ENCODE measurements around the gene TXNRD2. TPM values are rescaled to one million over a fixed set of nuclear protein-coding genes. Genes with fewer than 3 reads are reported as not detected.
A peak's percentile ranks its signal among the peaks of the same experiment; 100 is the strongest.

Gene TXNRD2
- total RNA-seq, 2 donors from 2014 or later: 7.3 to 13.6 TPM

- Histone ChIP-seq H3K9ac (ENCODE audit: extremely low read depth, low read length, poor library complexity, severe bottlenecking) (no peak overlapping the region), H3K36me3 (ENCODE audit: control insufficient read depth, insufficient read depth, low read length) (no peaks in the 10 kb centered on the region), H3K27me3 (ENCODE audit: control insufficient read depth, insufficient read depth, low read length, poor library complexity, severe bottlenecking) (peaks cover 18% of the 10 kb centered on the region), H3K4me3 (ENCODE audit: low read length) (no peak overlapping the region), H3K9me3 (ENCODE audit: control insufficient read depth, low read length) (no peaks in the 10 kb centered on the region), H3K27ac (ENCODE audit: low read depth, low read length) (no peak overlapping the region), H3K4me1 (ENCODE audit: control insufficient read depth, insufficient read depth, low read length) (peaks cover 18% of the 10 kb centered on the region)
- no peak overlapping the region for H3K4me3 Mint-ChIP-seq
- H3K27me3 Mint-ChIP-seq (ENCODE audit: insufficient read depth): peaks cover 21% of the 10 kb centered on the region
- 94 to 96% methylated on average over 13 to 16 of the region's 16 CpGs for WGBS, 2 experiments (ENCODE audit: insufficient coverage in 1 of 2, insufficient read length in 1 of 2)
- H3K36me3 Mint-ChIP-seq (ENCODE audit: low read depth): no peaks in the 10 kb centered on the region
- no peak overlapping the region for H3K27ac Mint-ChIP-seq
- no peaks in the 10 kb centered on the region for H3K9me3 Mint-ChIP-seq
- DNase-seq: peak; percentile 35
- no peak for TF ChIP-seq CTCF (conservative IDR thresholded peaks at IDR 0.05)
- peaks cover 16% of the 10 kb centered on the region for H3K4me1 Mint-ChIP-seq
Observed at GRCh38 chr22:19887256-19887985, 54.2 kb downstream of the TXNRD2 start.

GRCh38 chr22:19886605-19887255 lies 54.9 kb downstream of the TXNRD2 start:
- H3K4me3 ChIP-seq (ENCODE audit: low read length): no peak overlapping the region
- DNase-seq: peak; percentile 39
- no peak overlapping the region for H3K27ac ChIP-seq (ENCODE audit: low read depth, low read length)
- 80 to 84% methylated on average over 11 to 12 of the region's 12 CpGs for WGBS, 2 experiments (ENCODE audit: insufficient coverage in 1 of 2, insufficient read length in 1 of 2)
- peaks cover 13% of the 10 kb centered on the region for H3K27me3 ChIP-seq (ENCODE audit: control insufficient read depth, insufficient read depth, low read length, poor library complexity, severe bottlenecking)
- TF ChIP-seq CTCF (conservative IDR thresholded peaks at IDR 0.05): no peak
- H3K4me1 ChIP-seq (ENCODE audit: control insufficient read depth, insufficient read depth, low read length): peaks cover 12% of the 10 kb centered on the region
- no peaks in the 10 kb centered on the region for H3K9me3 ChIP-seq (ENCODE audit: control insufficient read depth, low read length)
- H3K9me3 Mint-ChIP-seq: no peaks in the 10 kb centered on the region
- H3K9ac ChIP-seq (ENCODE audit: extremely low read depth, low read length, poor library complexity, severe bottlenecking): no peak overlapping the region
- H3K27ac Mint-ChIP-seq: no peak overlapping the region
- H3K36me3 Mint-ChIP-seq (ENCODE audit: low read depth): no peaks in the 10 kb centered on the region
- no peak overlapping the region for H3K4me3 Mint-ChIP-seq
- peaks cover 15% of the 10 kb centered on the region for H3K27me3 Mint-ChIP-seq (ENCODE audit: insufficient read depth)
- H3K36me3 ChIP-seq (ENCODE audit: control insufficient read depth, insufficient read depth, low read length): no peaks in the 10 kb centered on the region
- peaks cover 13% of the 10 kb centered on the region for H3K4me1 Mint-ChIP-seq

GRCh38 chr22:19885841-19886592 lies 55.6 kb downstream of the TXNRD2 start:
- H3K36me3 Mint-ChIP-seq (ENCODE audit: low read depth): no peaks in the 10 kb centered on the region
- H3K9me3 ChIP-seq (ENCODE audit: control insufficient read depth, low read length): no peaks in the 10 kb centered on the region
- H3K4me1 Mint-ChIP-seq: peaks cover 15% of the 10 kb centered on the region
- no peak overlapping the region for H3K4me3 Mint-ChIP-seq
- TF ChIP-seq CTCF (conservative IDR thresholded peaks at IDR 0.05): no peak
- H3K27ac Mint-ChIP-seq: no peak overlapping the region
- DNase-seq: peak; percentile 44
- peaks cover 11% of the 10 kb centered on the region for H3K27me3 ChIP-seq (ENCODE audit: control insufficient read depth, insufficient read depth, low read length, poor library complexity, severe bottlenecking)
- H3K36me3 ChIP-seq (ENCODE audit: control insufficient read depth, insufficient read depth, low read length): no peaks in the 10 kb centered on the region
- no peaks in the 10 kb centered on the region for H3K9me3 Mint-ChIP-seq
- H3K4me1 ChIP-seq (ENCODE audit: control insufficient read depth, insufficient read depth, low read length): peaks cover 6% of the 10 kb centered on the region
- WGBS, 2 experiments (ENCODE audit: insufficient coverage in 1 of 2, insufficient read length in 1 of 2): 93 to 97% methylated on average over 7 to 15 of the region's 15 CpGs
- no peak overlapping the region for H3K9ac ChIP-seq (ENCODE audit: extremely low read depth, low read length, poor library complexity, severe bottlenecking)
- H3K27ac ChIP-seq (ENCODE audit: low read depth, low read length): no peak overlapping the region
- peaks cover 9% of the 10 kb centered on the region for H3K27me3 Mint-ChIP-seq (ENCODE audit: insufficient read depth)
- no peak overlapping the region for H3K4me3 ChIP-seq (ENCODE audit: low read length)
